Neural cell (in vitro differentiated cells): ENCODE results near the gene EEF1A2.

ENCODE experiments used
- EZH2 ChIP-seq: fragments of 200-600, 300-800 bp; shearing (Covaris generic), sonication (generic); IDR thresholded peaks from 2 replicates; pipeline ENCODE4 v1.6.1; 2014; ENCODE audit warnings: antibody characterized with exemption, low read length, borderline replicate concordance, mild to moderate bottlenecking; ENCODE audit not compliant: insufficient read depth, poor library complexity, severe bottlenecking
- MXI1 ChIP-seq: fragments of 450-650 bp; conservative IDR thresholded peaks from 2 replicates; pipeline ENCODE4 v1.6.1; 2014; ENCODE audit warnings: antibody characterized with exemption, mild to moderate bottlenecking; ENCODE audit not compliant: poor library complexity, severe bottlenecking
- POLR2AphosphoS5 ChIP-seq: IDR thresholded peaks from 2 replicates; pipeline ENCODE4 v1.6.1; 2012
- SMC3 ChIP-seq: fragments of 450-650 bp; conservative IDR thresholded peaks from 2 replicates; pipeline ENCODE4 v1.6.1; 2014; ENCODE audit warnings: antibody characterized with exemption, mild to moderate bottlenecking, moderate library complexity; ENCODE audit not compliant: poor library complexity
- TAF1 ChIP-seq: IDR thresholded peaks from 2 replicates; pipeline ENCODE4 v1.6.1; 2012; ENCODE audit warnings: low read depth
- TF ChIP-seq, protein P1 (sequence below): fragments of 450-650 bp; IDR thresholded peaks from 2 replicates; pipeline ENCODE4 v1.5.1; 2014; ENCODE audit warnings: antibody characterized with exemption, mild to moderate bottlenecking, moderate library complexity; ENCODE audit not compliant: poor library complexity, severe bottlenecking

DNA sequence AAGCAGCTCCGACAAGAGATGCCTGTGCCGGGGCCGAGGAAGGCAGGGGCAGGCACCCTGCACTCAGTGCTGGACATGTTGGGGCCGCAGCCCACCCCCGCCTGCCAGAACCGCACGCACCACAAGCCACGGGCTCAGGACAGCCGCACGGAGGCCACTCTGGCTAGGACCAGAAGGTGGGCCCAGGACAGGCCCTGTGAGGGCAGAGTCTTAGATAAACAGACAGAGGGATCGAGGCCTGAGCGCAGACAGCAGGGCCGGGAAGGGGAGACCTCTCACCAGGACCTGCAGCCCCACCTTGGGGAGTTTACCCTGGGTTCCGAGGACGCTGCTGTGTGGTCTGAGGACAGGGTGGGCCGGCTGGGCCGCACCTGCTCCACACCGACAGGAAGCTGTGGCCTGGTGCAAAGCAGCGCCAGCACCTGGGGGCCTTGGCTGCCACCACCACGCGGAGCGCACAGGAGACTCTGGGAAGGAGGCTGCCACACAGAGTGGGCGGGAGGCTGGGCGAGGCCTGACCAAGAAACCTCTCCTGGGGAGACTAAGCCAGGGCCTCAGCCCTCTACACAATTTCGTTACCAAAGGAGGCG lies 58.4 kb downstream of the EEF1A2 start:
- no peak for TF ChIP-seq TAF1
- TF ChIP-seq POLR2AphosphoS5 = no peak
- TF ChIP-seq, protein P1, sequence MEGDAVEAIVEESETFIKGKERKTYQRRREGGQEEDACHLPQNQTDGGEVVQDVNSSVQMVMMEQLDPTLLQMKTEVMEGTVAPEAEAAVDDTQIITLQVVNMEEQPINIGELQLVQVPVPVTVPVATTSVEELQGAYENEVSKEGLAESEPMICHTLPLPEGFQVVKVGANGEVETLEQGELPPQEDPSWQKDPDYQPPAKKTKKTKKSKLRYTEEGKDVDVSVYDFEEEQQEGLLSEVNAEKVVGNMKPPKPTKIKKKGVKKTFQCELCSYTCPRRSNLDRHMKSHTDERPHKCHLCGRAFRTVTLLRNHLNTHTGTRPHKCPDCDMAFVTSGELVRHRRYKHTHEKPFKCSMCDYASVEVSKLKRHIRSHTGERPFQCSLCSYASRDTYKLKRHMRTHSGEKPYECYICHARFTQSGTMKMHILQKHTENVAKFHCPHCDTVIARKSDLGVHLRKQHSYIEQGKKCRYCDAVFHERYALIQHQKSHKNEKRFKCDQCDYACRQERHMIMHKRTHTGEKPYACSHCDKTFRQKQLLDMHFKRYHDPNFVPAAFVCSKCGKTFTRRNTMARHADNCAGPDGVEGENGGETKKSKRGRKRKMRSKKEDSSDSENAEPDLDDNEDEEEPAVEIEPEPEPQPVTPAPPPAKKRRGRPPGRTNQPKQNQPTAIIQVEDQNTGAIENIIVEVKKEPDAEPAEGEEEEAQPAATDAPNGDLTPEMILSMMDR = no peak
- no peak for TF ChIP-seq EZH2
- no peak for TF ChIP-seq SMC3
- TF ChIP-seq MXI1 = no peak
